Measurements from ENCODE around the gene MOSPD3.

DNA sequence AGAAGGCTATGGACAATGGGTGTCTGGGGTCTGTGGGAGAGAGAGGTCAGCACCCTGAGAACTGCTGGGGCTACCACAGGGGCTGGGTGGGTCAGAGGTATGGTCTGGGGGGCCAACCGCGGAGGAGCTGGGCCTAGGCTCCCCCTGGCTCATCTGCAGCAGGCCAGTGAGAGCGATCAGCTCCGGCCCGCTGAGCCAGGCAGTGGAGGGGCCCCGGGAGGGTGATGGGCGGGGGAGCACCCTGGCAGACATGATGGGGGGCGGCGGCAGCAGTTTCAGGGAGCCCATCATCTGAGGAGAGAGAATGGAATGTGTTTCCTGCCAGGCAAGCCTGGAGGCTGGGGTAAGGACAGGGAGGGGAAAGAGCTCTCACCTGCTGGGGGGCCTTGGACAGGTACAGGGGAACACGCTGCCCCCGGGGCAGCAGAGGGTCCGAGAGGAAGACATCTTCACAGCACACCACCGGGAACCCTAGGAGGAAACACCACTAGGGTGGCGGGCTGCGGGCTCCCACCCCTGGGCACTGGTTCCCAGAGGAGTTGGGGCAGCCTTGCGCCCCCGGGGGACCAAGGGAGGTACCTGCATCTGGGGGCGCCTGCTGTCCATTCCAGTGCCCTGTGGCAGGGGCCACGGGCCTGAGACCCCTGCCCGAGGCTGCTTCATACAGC lies 39.9 kb upstream of the MOSPD3 start:
- 0 out of 2 replicates have a peak, but pooled peaks have one; percentile 4 for TF ChIP-seq CTCF (IDR thresholded peaks at IDR 0.05; ENCODE audit: low read length)
- TF ChIP-seq EZH2 (IDR thresholded peaks at IDR 0.05; ENCODE audit: borderline replicate concordance, low read length), result no peak

All from OCI-LY1 (cell line).